Tongue (tissue), 2 donors: ENCODE results near the gene TMEM125. TPM values are rescaled to one million over a fixed set of nuclear protein-coding genes. Genes with fewer than 3 reads are reported as not detected.

Source experiments
- DNase-seq: peaks from one replicate; pipeline ENCODE4 v3.0.0-alpha.2; 2015
- total RNA-seq: library from RNA; depleted of rRNA; stranded (reverse); fragments of >200 nt; gene quantifications from one replicate; pipeline ENCODE4 v1.2.3, GENCODE V29; 2014

The TMEM125 gene
- total RNA-seq, 1 donor from 2014 or later, result 0.92 TPM

DNA sequence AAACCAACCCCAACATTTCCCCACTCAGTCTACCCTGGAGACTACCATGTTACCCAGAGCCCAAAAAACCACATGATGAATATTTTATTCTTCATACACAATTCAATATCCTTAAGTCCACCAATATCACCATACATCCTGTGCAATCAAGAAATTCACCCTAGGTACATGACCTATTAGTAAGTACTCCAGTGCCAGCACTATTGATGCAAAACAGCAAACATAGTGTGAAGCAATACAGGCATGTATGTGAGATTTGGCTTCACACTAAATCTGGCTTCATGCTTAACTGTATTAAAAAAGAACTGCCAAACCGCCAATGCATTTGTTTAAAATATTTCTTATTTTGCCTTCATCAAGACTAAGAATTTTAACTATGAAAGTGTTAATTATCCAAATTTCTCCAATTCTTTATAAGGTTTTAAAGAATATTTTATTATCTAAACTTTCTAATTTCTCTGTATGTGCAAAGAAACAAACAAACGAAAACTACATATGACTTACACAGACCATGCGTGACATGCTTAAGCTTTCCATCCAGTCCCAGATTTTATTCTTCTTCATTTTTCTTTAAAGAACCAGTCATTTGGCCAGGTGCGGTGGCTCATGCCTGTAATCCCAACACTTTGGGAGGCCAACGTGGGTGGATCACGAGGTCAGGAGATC lies 22.4 kb upstream of the TMEM125 start:
- no peak for DNase-seq

DNA sequence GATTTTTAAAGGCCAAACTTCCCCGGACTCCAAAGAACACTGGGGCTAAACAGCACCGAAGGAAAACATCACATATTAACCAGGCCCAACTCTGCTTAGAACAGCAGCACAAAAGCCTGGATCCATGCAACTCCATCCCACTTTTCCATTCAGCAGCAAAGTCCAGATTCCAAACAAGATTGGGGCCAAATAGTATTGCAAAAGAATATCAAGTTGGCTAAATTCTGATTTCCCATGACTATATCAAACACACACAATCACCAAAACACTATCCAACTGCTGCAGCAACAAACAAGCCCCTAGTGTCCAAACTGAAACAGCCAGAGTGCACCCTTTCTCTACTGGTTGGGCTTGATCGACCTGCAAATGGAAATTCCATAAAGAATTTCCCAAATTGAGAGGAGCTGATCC lies 19.4 kb upstream of the TMEM125 start:
- DNase-seq, result no peak

DNA sequence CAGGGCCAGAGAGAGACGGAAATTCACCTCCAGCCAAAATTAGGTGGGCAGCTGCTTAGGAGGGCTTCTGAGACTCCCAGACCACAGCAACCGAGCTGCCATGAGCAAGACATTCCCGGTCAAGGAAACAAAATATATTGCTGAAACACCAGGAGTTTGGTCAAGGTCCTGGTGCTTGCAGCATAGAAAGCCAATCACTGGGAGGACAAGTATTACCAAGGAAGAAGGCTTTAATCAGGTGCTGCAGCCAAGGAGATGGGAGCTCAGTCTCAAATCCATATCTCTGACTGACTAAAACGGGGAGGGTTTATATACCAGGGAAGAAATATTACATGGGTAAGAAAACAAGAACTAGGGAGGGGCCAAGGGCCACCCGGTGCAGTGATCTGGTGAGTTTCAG lies 18.8 kb upstream of the TMEM125 start:
- no peak for DNase-seq

DNA sequence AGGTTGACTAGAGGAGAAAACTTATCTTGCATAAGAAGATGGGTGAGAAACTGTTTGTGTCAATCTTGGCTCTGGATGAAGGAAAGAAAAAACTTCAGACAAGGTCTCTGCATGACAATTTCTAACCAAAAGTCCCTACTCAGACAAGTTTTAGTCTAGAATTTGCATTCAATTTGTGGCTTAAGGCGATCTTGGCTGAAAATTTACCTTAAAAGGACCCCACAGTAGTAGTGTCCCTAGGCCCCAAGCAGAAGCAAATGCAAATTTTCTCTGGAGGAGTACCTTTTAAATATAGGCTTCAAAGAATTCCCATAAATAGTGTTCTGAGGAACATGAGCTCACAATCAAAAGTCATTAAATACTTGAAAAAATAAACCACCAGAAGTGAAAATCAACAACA lies 17.6 kb upstream of the TMEM125 start:
- no peak for DNase-seq

DNA sequence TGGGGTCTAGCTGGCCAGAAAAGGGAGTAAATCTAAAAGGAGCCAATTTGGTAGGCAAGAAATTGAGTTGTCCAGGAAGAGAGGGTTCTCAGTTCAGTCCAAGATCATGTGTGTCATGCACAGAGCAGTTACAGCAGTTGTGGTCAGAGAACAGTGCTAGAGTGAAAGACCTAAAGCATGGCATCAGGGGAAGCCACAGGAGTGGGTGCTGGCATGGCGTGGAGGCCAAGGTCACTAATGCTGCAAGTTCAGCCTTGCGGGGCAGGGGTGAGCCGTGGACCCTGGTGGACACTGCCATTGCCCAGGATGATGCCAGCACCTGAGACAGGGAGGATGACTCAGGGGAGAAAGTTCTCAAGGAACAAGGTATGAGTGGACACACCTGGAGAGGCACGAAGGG lies 16.6 kb upstream of the TMEM125 start:
- no peak for DNase-seq

DNA sequence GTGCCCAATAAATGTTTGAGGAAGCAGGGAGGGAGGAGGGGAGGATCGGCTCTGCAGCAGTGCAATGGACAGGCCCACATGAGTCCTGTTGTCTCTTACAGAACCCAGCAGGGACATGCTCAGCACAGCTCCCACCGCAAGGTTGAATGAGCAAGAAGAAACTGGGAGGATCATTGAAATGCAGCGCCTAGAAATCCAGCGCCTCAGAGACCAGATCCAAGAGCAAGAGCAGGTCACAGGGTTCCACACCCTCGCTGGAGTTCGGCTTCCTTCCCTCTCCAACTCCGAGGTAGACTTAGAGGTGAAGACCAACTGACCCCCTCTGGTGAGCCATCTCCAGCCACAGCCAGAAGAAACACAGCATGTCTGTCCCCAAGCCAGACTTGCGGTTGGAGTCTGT lies 15.9 kb upstream of the TMEM125 start:
- no peak for DNase-seq

DNA sequence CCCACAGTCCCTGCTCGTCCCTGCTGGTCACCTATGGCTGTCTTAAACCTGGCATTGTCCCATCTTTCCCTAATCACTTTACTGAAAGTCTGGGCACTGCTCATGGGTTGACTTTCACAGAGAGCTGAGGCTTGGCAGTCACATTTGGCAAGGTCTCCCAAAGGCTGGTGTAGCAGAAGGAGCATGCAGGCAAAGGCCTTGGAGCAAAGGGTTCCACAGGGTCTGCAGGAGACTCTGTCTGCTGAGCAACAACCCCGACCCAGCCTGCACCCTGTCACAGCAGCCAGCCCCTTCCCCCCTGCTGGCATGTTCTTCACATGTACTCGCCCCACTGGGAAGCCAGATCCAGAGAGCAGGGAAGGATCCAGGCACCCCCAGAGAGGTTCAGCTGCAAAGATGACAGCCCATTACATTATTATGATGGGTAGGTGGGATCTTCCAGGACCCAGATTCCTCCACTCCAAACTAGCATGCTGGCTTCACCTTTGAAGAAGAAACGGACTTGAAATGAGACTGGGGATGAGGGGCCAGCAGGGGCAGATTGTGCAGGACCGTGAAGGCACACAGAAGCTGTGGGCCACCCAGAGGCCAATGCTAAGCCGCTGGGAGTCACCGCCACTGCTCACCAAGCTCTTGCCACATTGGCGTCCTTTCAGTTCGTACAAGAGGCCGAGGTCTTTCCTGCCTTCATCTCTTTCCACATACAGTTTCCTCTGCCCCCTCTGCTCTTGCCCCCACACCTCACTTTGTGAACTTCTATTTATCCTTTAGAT lies 14.2 kb upstream of the TMEM125 start:
- DNase-seq, result no peak

DNA sequence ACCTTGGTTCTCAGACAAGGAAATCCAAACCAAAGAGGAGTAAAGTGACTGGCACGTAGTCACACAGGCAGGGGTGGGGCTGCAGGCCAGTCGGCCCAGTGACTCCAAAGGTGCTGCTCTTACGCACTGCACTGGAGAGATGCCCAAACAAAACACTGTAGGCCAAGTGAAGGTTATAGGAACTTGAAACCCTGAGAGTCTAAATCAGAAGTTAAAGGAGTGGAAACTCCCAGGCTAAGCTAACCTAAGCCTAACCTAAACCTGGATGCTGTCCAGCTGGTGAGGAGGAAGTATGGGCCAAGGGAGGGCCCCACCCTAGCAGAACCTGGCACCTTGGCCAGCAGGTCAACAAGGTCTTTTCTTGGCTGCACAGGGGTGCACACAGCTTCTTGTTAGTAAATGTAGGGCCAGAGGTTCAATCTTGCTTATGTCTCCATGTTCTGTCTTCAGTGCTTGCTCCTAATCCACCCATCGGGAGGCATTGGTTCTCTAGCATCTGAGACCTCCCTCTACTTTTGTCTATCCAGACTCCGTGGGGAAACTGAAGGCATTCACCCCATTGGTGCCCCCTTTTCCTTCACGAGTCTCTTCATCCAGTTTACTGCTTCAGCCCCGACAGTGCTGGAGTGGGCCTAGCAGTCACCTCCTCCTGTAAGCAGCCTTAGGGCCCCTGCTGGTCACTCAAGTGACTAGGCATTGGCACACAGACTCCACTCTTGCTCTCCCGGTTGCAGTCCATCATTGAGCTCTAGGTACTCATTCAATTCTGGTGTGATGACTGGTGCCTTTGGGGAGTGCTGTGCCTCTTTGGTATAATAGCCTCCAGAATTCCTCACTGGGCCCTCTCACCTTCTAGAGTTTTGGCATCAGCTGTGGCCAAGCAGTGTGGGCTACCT lies 12.9 kb upstream of the TMEM125 start:
- no peak for DNase-seq

DNA sequence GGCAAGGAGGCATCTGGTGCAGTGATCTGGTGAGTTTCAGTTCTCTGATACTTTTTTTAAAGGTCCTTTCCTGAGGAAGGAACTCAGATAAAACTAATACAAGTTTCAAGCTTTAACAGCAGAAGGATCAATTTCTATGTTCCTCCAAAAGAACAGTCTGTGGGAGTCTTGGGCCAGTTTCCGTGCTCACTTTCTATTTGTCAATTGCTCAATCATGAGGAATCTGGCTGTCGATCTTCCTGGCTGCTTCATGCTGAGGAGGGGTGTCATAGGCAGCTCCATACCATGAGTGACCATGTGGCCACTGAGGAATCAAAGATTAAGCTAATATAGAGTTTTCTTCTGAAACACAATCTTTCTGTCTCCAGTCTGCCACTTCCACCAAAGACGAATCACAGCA lies 11.4 kb upstream of the TMEM125 start:
- no peak for DNase-seq

DNA sequence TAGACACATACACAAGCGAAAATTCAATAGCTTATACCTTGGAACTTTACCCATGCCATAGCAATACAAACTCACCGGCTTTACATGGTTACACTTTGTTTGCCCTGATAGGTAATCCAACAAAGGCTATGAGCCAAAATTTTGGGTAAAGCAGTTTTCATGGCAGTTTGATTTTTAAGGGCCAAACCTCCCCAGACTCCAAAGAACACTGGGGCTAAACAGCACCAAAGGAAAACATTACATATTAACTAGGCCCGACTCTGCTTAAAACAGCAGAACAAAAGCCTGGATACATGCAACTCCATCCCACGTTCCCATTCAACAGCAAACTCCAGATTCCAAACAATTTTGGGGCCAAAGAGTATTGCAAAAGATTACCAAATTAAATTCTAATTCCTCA lies 4.4 kb upstream of the TMEM125 start:
- DNase-seq, result no peak

DNA sequence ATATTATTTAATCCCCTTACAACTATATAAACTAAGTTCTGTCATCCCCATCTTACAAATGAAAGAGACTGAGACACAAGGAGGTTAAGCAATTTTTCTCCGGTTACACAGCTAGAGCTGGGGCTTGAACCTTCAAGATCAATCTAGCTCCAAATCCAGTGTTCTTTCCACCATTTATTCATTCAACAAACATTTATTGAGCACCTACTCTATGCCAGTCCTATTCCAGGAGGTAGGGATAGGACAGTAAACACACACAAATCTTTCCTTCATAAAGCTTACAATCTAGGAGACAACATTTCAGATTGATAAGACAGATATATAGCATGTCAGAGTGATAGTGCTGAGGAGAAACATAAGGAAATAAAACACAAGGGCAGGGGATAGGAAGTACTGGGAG lies 2.9 kb upstream of the TMEM125 start:
- DNase-seq, result no peak

DNA sequence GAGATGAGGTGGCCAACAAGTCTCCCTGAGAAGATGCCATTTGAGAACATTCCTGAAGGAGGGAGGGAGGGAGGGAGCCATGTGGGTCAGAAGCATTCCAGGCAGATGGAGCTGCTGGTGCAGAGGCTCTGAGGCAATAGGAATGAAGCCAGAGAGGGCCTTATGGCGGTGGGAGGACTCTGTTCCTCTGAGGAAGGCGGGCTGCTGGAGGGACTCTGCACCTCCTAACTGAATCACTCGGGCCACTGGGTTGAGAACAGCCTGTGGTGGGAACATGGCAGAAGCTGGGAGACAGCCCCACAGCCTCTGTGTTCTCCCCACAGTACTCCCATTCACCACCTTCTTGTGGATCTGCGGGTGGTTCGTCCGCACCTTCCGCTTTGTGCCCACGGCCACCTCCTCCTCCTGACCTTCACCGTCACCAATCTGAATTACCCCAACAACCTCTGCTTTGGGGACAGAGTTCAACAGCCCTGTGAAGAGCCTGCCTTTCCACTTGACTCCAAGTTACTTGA lies 2.4 kb upstream of the TMEM125 start:
- DNase-seq, result no peak

DNA sequence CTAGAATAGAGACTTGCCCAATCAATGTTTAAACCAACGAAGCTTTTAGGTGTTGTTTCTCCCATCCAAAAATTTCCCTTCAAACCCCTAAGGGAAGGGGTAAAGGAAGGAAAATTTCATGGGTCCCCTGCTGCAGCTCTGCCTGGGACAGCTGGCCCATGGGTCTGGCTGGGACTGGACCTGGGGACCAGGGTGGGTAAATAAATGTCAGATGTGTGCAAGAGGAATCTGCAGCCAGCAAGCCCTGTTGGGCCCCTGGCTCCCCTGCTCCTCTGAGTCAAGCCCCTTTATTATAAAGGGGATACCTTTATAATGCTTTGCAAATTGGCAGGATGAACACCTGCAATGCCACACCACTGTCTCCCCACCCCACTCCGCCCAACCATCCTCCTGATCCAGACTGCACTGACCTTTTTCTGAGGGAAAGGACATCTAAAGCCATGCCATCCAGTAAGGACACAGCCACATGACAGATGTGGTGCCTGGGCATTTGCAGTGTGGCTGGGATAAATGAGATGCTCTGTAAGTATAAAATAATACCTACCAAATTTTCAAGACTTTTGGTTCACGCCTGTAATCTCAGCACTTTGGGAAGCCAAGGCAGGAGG lies 1.9 kb upstream of the TMEM125 start:
- DNase-seq, result no peak

DNA sequence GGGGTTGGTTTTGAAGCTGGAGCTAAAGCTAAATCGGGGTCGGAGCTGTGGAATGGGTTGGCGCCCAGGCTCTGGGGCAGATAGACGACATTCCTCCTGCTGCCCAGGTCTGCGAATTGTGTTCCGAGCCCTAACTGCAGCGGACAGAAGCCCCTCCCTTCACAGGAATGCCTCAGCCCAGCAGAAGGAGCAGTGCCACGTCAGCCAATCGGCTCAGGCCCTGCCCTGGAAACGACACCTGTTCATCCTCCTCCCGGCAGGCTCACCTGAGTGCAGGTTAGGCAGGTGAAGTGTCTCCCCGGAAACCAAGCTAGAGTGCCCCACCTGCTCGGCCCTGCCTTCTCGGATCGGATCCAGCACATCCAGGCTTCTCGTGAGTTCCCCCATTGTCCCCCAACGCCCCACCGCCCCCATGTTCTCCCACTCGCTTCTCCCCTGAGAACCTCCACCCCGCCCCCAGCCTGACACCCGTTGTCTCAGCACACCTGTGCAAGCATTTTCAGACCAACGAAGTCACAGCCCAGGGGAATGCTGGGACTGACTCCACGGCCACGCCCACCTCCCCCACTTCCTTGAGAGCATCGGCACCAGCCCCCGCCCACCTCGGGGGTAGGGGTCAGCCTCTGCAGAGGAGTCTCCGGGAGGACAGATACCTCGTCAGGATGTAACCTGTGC lies 775 bp downstream of the TMEM125 start:
- peak; percentile 29 for DNase-seq

DNA sequence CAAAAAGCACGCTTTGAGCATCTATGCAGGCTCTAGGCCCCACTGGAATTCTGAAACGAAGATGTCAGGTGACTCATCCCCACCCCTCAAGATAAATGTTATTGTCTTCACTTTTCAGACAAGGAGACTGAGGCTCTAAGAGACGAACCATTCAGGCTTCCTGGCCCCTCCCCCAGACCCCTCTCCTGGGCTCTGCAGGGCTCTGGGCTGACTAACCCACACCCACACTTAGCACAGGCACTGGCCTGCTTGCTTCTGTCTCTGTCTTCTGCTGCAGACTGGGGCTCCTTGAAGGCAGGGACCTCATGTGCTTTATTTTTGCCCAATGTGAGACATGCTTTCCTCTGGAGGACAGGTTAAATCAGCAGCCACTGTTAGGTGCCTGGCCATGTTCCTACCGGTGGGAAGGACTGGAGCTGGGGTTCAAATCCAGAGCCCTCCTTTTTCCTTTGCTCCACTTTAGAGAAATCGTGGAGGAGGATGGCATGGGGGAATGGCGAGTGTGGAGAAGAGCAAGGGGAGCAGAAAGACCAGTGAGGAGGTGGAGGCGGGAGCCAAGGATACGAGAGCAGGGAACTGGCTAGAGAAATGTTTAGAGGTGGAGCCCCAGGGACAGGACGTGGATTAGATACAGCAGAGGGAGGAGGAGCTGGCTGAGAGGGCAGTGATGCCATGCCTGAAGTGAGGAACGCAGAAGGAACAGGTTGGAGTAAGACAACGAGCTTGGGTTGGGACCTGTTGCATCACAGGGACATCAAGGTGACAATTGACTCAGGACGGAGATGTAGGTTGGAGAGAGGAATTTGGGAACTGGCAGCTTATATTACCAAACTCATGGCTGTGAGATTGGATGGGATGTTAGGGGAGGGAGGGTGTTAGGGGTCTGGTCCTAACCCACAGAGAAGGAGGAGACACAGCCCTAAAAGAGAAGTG lies 1.7 kb downstream of the TMEM125 start:
- DNase-seq, result no peak

DNA sequence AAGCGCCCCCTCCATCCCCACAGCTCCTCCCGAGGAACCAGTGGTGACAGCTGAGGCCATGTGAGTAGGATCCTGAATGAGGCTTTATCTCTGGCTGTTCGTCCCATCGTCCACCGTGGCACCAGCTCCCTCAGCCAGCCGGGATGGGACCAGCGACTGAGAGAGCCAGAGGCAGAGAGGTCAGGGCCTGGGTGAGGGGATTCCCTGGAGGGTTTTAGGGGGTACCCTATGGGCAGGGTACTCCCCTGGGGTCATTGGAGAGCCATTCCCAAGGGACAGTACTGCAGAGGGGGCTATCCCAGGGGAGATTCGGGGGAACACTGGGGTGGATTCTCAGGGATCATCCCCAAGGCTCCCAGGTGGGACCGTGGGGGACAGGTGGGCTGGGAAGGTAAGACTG lies 2.4 kb downstream of the TMEM125 start:
- no peak for DNase-seq

DNA sequence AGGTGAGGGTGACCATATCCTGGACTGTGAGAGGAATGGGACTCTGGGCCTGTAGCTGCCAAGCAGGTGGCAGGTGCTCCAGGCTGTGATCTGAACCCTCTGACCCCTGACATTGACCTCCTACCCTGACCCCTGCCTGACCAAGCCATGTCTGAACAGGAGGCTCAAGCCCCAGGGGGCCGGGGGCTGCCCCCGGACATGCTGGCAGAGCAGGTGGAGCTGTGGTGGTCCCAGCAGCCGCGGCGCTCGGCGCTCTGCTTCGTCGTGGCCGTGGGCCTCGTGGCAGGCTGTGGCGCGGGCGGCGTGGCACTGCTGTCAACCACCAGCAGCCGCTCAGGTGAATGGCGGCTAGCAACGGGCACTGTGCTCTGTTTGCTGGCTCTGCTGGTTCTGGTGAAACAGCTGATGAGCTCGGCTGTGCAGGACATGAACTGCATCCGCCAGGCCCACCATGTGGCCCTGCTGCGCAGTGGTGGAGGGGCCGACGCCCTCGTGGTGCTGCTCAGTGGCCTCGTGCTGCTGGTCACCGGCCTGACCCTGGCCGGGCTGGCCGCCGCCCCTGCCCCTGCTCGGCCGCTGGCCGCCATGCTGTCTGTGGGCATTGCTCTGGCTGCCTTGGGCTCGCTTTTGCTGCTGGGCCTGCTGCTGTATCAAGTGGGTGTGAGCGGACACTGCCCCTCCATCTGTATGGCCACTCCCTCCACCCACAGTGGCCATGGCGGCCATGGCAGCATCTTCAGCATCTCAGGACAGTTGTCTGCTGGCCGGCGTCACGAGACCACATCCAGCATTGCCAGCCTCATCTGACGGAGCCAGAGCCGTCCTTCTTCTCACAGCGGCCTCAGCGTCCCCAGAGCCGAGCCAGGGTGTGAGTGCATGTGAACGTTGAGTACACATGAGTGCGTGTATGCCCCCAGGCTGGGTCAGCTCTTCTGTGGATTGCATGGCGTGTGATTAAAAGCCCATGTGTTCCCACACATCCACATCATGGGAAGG lies 3.1 kb downstream of the TMEM125 start:
- no peak for DNase-seq

DNA sequence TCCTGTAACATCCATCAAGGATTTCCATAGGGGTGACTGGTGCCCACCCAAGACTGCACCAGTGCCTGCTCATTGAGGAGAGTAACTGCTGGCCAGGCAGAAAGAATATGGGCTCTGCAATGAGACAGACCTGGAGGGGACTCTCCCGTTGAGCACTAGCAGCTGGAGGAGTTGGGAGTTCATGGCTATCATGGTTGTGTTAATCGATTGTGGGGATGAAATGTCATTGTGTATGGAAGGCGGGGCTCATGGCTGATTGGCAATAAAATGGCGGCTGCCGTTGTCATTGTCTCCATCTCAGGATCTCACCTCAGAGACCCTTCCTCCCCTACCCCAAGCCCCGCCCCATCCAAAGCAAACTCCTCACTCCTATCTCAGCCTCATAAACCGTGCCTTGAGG lies 3.9 kb downstream of the TMEM125 start:
- no peak for DNase-seq

DNA sequence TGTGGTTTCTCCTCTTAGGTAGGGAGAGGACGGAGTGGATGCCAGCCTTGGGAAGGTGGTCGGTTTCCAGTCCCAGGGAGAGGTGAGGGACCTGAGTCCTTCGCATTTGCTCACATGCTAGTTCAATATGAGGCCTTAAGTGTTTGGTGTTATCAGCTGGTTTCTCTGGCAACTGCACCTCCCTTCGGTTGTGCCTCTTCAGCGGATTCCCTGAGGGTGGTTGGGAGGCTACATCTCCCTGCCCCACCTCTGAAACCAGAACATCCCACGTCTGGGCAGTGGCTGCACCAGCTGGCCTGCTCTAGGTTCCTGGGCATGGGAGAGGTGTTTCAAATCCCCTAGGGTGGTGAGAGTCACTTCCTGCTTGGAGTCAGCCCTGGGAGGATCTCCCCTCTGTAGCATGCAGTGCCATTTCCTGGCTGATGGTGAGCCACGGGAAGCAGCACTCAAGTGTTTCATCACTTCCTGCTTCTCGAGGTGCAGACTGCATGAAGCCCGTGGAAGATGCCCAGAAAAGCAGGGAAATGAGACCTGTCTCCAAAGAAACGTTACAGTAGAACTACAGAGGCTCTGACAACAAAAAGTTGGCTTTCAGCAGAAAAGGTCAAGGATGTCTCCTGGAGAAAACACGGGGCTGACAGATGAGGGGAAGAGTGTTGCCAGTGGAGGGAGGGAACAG lies 4.5 kb downstream of the TMEM125 start:
- no peak for DNase-seq
